GM21576 (cell line): ENCODE data around the gene ELMO1.

Experiments
- ATAC-seq: cut with Tn5 transposase; IDR thresholded peaks from one replicate; pipeline ENCODE4 v1.9.1; 2021; ENCODE audit warnings: mild to moderate bottlenecking, moderate library complexity; ENCODE audit not compliant: unreplicated experiment

Gene ELMO1

GRCh38 chr7:37471619-37472018 is 23.0 kb upstream of the ELMO1 start:
- no peak for ATAC-seq

- peak; percentile 63 for ATAC-seq
Observed at GRCh38 chr7:37467002-37467401, 18.3 kb upstream of the ELMO1 start.

- ATAC-seq, result no peak
Observed at GRCh38 chr7:37462138-37462537, 13.5 kb upstream of the ELMO1 start.

GRCh38 chr7:37455081-37455480 is 6.4 kb upstream of the ELMO1 start:
- no peak for ATAC-seq

- no peak for ATAC-seq
Observed at GRCh38 chr7:37452346-37452745, 3.7 kb upstream of the ELMO1 start.

- no peak for ATAC-seq
Observed at GRCh38 chr7:37450035-37450434, 1.4 kb upstream of the ELMO1 start.

- ATAC-seq, result no peak
Observed at GRCh38 chr7:37449621-37450020, 957 bp upstream of the ELMO1 start.

- peak; percentile 20 for ATAC-seq
Observed at GRCh38 chr7:37448011-37448635, 541 bp downstream of the ELMO1 start.

GRCh38 chr7:37446371-37446770 is 2.3 kb downstream of the ELMO1 start:
- ATAC-seq, result no peak

GRCh38 chr7:37445790-37446189 is 2.9 kb downstream of the ELMO1 start:
- ATAC-seq, result no peak

GRCh38 chr7:37445064-37445723 is 3.5 kb downstream of the ELMO1 start:
- ATAC-seq, result no peak

- no peak for ATAC-seq
Observed at GRCh38 chr7:37443627-37444026, 5.0 kb downstream of the ELMO1 start.

- no peak for ATAC-seq
Observed at GRCh38 chr7:37442268-37442667, 6.4 kb downstream of the ELMO1 start.

- ATAC-seq, result no peak
Observed at GRCh38 chr7:37441816-37442215, 6.8 kb downstream of the ELMO1 start.

GRCh38 chr7:37441386-37441760 is 7.3 kb downstream of the ELMO1 start:
- no peak for ATAC-seq

GRCh38 chr7:37440738-37441385 is 7.8 kb downstream of the ELMO1 start:
- no peak for ATAC-seq

- ATAC-seq, result no peak
Observed at GRCh38 chr7:37439653-37440026, 9.0 kb downstream of the ELMO1 start.

- no peak for ATAC-seq
Observed at GRCh38 chr7:37438906-37439652, 9.6 kb downstream of the ELMO1 start.

GRCh38 chr7:37435156-37435855 is 13.4 kb downstream of the ELMO1 start:
- ATAC-seq, result no peak

- no peak for ATAC-seq
Observed at GRCh38 chr7:37434529-37434928, 14.1 kb downstream of the ELMO1 start.

GRCh38 chr7:37433166-37433565 is 15.5 kb downstream of the ELMO1 start:
- no peak for ATAC-seq
